Muscle of leg (tissue), 16 donors: ENCODE measurements around the gene NPHS1. TPM values are rescaled to one million over a fixed set of nuclear protein-coding genes. Genes with fewer than 3 reads are reported as not detected.
"Not testable (repeated sequence)": the region's sequence is repeated elsewhere in the genome, so short reads cannot be mapped to it uniquely, and the experiment has no call there.

Experiments
- DNase-seq: peaks from one replicate; pipeline ENCODE4 v3.0.0; 2013
- H3K27ac ChIP-seq: one replicate; pipeline ENCODE4 v1.5.1; 2013; ENCODE audit warnings: mild to moderate bottlenecking, low read length, control low read depth
- H3K27me3 ChIP-seq: one replicate; pipeline ENCODE4 v1.6.1; 2013; ENCODE audit warnings: low read length; ENCODE audit not compliant: control insufficient read depth, insufficient read depth
- H3K36me3 ChIP-seq: one replicate; pipeline ENCODE4 v1.6.1; 2013; ENCODE audit warnings: low read length; ENCODE audit not compliant: control insufficient read depth, insufficient read depth
- H3K4me1 ChIP-seq: one replicate; pipeline ENCODE4 v1.6.1; 2013; ENCODE audit warnings: low read length; ENCODE audit not compliant: control insufficient read depth, insufficient read depth
- H3K4me3 ChIP-seq: one replicate; pipeline ENCODE4 v1.5.1; 2013; ENCODE audit warnings: low read length, control low read depth
- H3K9me3 ChIP-seq: replicated peaks from 2 replicates; pipeline ENCODE4 v1.6.1; 2013; ENCODE audit warnings: low read depth, low read length; ENCODE audit not compliant: control insufficient read depth
- WGBS: methylation state at CpG from one replicate; pipeline ENCODE4 v1.1.5; 2013; ENCODE audit warnings: missing lambda C conversion rate; ENCODE audit not compliant: insufficient coverage; 5-methylcytosine and 5-hydroxymethylcytosine counted together
- long read RNA-seq, 11 donors: transcript quantifications; one replicate each; lab custom pipeline, GENCODE V29; 2026
- polyA plus RNA-seq, 8 donors: library from polyadenylated mRNA; unstranded; fragments of 120-200 nt; gene quantifications; one replicate each; pipeline versions ENCODE4 v1.2.1 to v1.2.3, GENCODE V29; 2013; ENCODE audit warnings: inconsistent platforms in 1 of 8, low replicate concordance in 1 of 8; ENCODE audit not compliant: insufficient read length in 8 of 8, insufficient read depth in 1 of 8
- total RNA-seq: library from RNA; stranded (reverse); fragments of 120-200 nt; gene quantifications from one replicate; pipeline ENCODE4 v1.2.4, GENCODE V29; 2013

The NPHS1 gene
- total RNA-seq, result 0.09 TPM
- under 1 TPM in 7 of 8 donors, not detected in 1; 0.04 to 0.37 (median 0.21) TPM for polyA plus RNA-seq
- long read RNA-seq, donor 1, result 0 reads
- long read RNA-seq, donor 2, result 0 reads
- long read RNA-seq, donor 3, result 0 reads
- long read RNA-seq, donor 4, result 0 reads
- long read RNA-seq, donor 5, result 0 reads
- long read RNA-seq, donor 6, result 0 reads
- long read RNA-seq, donor 7, result 0 reads
- long read RNA-seq, donor 8, result 0 reads
- long read RNA-seq, donor 9, result 0 reads
- long read RNA-seq, donor 10, result 0 reads
- long read RNA-seq, donor 11, result 0 reads

- no peak within 1 kb of the TSS for H3K4me3 ChIP-seq
- 47% methylated on average over 9 of the region's 9 CpGs for WGBS
- no peaks in the 10 kb centered on the region for H3K36me3 ChIP-seq
- H3K4me1 ChIP-seq, result peaks cover 23% of the 10 kb centered on the region
- no peaks in the 10 kb centered on the region for H3K9me3 ChIP-seq
- H3K27ac ChIP-seq, result no peak within 1 kb of the TSS
- peaks cover 55% of the 10 kb centered on the region for H3K27me3 ChIP-seq
- DNase-seq, result no peak
Measured at GRCh38 chr19:35852029-35852780, at the start of gene NPHS1. TSS of gene NPHS1 (minus strand) at chr19:35852504. CDS start at chr19:35851837, 667 bp downstream.

- Histone ChIP-seq H3K4me3 (no peak overlapping the region), H3K36me3 (peaks cover 6% of the 10 kb centered on the region), H3K27me3 (peaks cover 27% of the 10 kb centered on the region), H3K27ac (no peak overlapping the region), H3K9me3 (no peaks in the 10 kb centered on the region), H3K4me1 (peaks cover 14% of the 10 kb centered on the region)
- 40% methylated on average over 1 of the region's 2 CpGs for WGBS
- DNase-seq, result no peak
Measured at GRCh38 chr19:35901055-35901644, 48.8 kb upstream of the NPHS1 start.

- Histone ChIP-seq H3K9me3 (no peaks in the 10 kb centered on the region), H3K27me3 (peaks cover 27% of the 10 kb centered on the region), H3K4me3 (peak overlapping the region; percentile 64), H3K36me3 (peaks cover 12% of the 10 kb centered on the region), H3K4me1 (peaks cover 14% of the 10 kb centered on the region), H3K27ac (peak overlapping the region; percentile 87)
- DNase-seq, result peak; percentile 93
- 0% methylated on average over 16 of the region's 43 CpGs for WGBS
Measured at GRCh38 chr19:35899547-35900214, 47.4 kb upstream of the NPHS1 start.

GRCh38 chr19:35898499-35898809, 46.1 kb upstream of the NPHS1 start:
- H3K4me3 ChIP-seq, result peak overlapping the region; percentile 64
- peak overlapping the region; percentile 87 for H3K27ac ChIP-seq
- no peak for DNase-seq
- peaks cover 14% of the 10 kb centered on the region for H3K4me1 ChIP-seq
- peaks cover 12% of the 10 kb centered on the region for H3K36me3 ChIP-seq
- 3% methylated on average over 9 of the region's 17 CpGs for WGBS
- H3K27me3 ChIP-seq, result peaks cover 19% of the 10 kb centered on the region
- H3K9me3 ChIP-seq, result no peaks in the 10 kb centered on the region

- H3K4me3 ChIP-seq, result peak overlapping the region; percentile 64
- no peaks in the 10 kb centered on the region for H3K9me3 ChIP-seq
- H3K27me3 ChIP-seq, result peaks cover 13% of the 10 kb centered on the region
- no peak for DNase-seq
- H3K27ac ChIP-seq, result no peak overlapping the region
- peaks cover 14% of the 10 kb centered on the region for H3K4me1 ChIP-seq
- 91% methylated on average over 12 of the region's 13 CpGs for WGBS
- peaks cover 12% of the 10 kb centered on the region for H3K36me3 ChIP-seq
Measured at GRCh38 chr19:35897706-35898451, 45.6 kb upstream of the NPHS1 start.

- no peaks in the 10 kb centered on the region for H3K9me3 ChIP-seq
- no peak for DNase-seq
- 93% methylated on average over 9 of the region's 13 CpGs for WGBS
- no peak overlapping the region for H3K4me3 ChIP-seq
- H3K27me3 ChIP-seq, result peaks cover 7% of the 10 kb centered on the region
- peaks cover 12% of the 10 kb centered on the region for H3K36me3 ChIP-seq
- no peak overlapping the region for H3K27ac ChIP-seq
- H3K4me1 ChIP-seq, result peaks cover 14% of the 10 kb centered on the region
Measured at GRCh38 chr19:35896643-35897040, 44.3 kb upstream of the NPHS1 start.

- H3K36me3 ChIP-seq, result peaks cover 12% of the 10 kb centered on the region
- no peaks in the 10 kb centered on the region for H3K9me3 ChIP-seq
- peaks cover 7% of the 10 kb centered on the region for H3K27me3 ChIP-seq
- no peak overlapping the region for H3K27ac ChIP-seq
- H3K4me3 ChIP-seq, result no peak overlapping the region
- DNase-seq, result no peak
- 88% methylated on average over 10 of the region's 21 CpGs for WGBS
- peaks cover 14% of the 10 kb centered on the region for H3K4me1 ChIP-seq
Measured at GRCh38 chr19:35895911-35896642, 43.8 kb upstream of the NPHS1 start.

GRCh38 chr19:35894342-35894741, 42.0 kb upstream of the NPHS1 start:
- peaks cover 17% of the 10 kb centered on the region for H3K36me3 ChIP-seq
- 83% methylated on average over 2 of the region's 2 CpGs for WGBS
- no peak for DNase-seq
- no peak overlapping the region for H3K27ac ChIP-seq
- H3K4me3 ChIP-seq, result no peak overlapping the region
- no peaks in the 10 kb centered on the region for H3K9me3 ChIP-seq
- peaks cover 2% of the 10 kb centered on the region for H3K27me3 ChIP-seq
- H3K4me1 ChIP-seq, result peaks cover 12% of the 10 kb centered on the region

GRCh38 chr19:35891819-35892218, 39.5 kb upstream of the NPHS1 start:
- H3K4me3 ChIP-seq, H3K4me1 ChIP-seq, H3K9me3 ChIP-seq, DNase-seq, H3K27ac ChIP-seq, H3K27me3 ChIP-seq: not testable (repeated sequence)
- no CpG with 5 or more reads among the region's 3 CpGs for WGBS
- H3K36me3 ChIP-seq, result peaks cover 21% of the 10 kb centered on the region
